PC-9 (cell line): ENCODE data around the gene PSMD1. TPM values are rescaled to one million over a fixed set of nuclear protein-coding genes. Genes with fewer than 3 reads are reported as not detected.

Source experiments
- BruUV-seq: library from RNA; stranded (reverse); fragments of 400-500 nt; replicated peaks from 2 replicates; lab custom pipeline; 2021; lab: Mats Ljungman, UMichigan
- CTCF ChIA-PET: fragments of 300-600 bp; sonication (Branson Sonifier 250); formaldehyde crosslinking; loops from one replicate; lab custom pipeline; 2022; ENCODE audit warnings: antibody characterized with exemption; lab: Charles Lee
- POLR2A ChIA-PET: fragments of 300-600 bp; sonication (Branson Sonifier 250); formaldehyde crosslinking; loops from one replicate; lab custom pipeline; 2022; ENCODE audit warnings: antibody characterized with exemption; ENCODE audit not compliant: unreplicated experiment; lab: Charles Lee
- DNase-seq, 2 experiments: peaks; one replicate each; pipeline versions ENCODE4 v3.0.0 to v3.0.0-alpha.2; 2015 to 2022; ENCODE audit warnings: mixed read lengths in 1 of 2
- H2AFZ ChIP-seq: fragments of 200-600 bp; sonication (generic); 2 replicates; pipeline ENCODE4 v1.8.1; 2017; ENCODE audit warnings: antibody characterized with exemption
- H3F3A ChIP-seq: fragments of 200-600 bp; sonication (generic); 2 replicates; pipeline ENCODE4 v1.8.1; 2017; ENCODE audit warnings: antibody characterized with exemption, mild to moderate bottlenecking, low read depth; ENCODE audit not compliant: insufficient read depth
- H3K27ac ChIP-seq: fragments of 200-600 bp; sonication (generic); 2 replicates; pipeline ENCODE4 v1.6.1; 2016; ENCODE audit warnings: mixed run types
- H3K27me3 ChIP-seq: fragments of 200-600 bp; sonication (generic); 2 replicates; pipeline ENCODE4 v1.6.1; 2016; ENCODE audit warnings: low read depth, mixed run types; ENCODE audit not compliant: insufficient read depth
- H3K36me3 ChIP-seq: fragments of 200-600 bp; sonication (generic); 2 replicates; pipeline ENCODE4 v1.6.1; 2016; ENCODE audit warnings: low read depth, mixed run types
- H3K4me1 ChIP-seq: fragments of 200-600 bp; sonication (generic); replicated peaks from 2 replicates; pipeline ENCODE4 v1.6.1; 2016; ENCODE audit warnings: mixed run types; ENCODE audit not compliant: insufficient read depth
- H3K4me2 ChIP-seq: fragments of 200-600 bp; sonication (generic); 2 replicates; pipeline ENCODE4 v1.6.1; 2017; ENCODE audit warnings: mixed run types
- H3K4me3 ChIP-seq: fragments of 200-600 bp; sonication (generic); 2 replicates; pipeline ENCODE4 v1.6.1; 2016; ENCODE audit warnings: mixed run types
- H3K79me2 ChIP-seq: fragments of 200-600 bp; sonication (generic); 2 replicates; pipeline ENCODE4 v1.6.1; 2017; ENCODE audit warnings: low read depth, mixed run types
- H3K9me2 ChIP-seq: fragments of 200-600 bp; sonication (generic); 2 replicates; pipeline ENCODE4 v1.8.1; 2017; ENCODE audit warnings: mild to moderate bottlenecking; ENCODE audit not compliant: insufficient read depth
- H3K9me3 ChIP-seq: fragments of 200-600 bp; sonication (generic); 2 replicates; pipeline ENCODE4 v1.8.1; 2016; ENCODE audit warnings: low read depth; ENCODE audit not compliant: insufficient read depth
- H4K20me1 ChIP-seq: fragments of 200-600 bp; sonication (generic); 2 replicates; pipeline ENCODE4 v1.8.1; 2017; ENCODE audit not compliant: insufficient read depth
- EZH2 ChIP-seq: fragments of 200-600 bp; sonication (generic); IDR thresholded peaks from 2 replicates; pipeline ENCODE4 v1.8.0; 2017; ENCODE audit warnings: antibody characterized with exemption, low read depth
- intact Hi-C: fragments of 100-400 bp; cut with micrococcal nuclease; formaldehyde crosslinking; loops from one replicate; pipeline ENCODE4 v1.10.0; 2022; ENCODE audit not compliant: unreplicated experiment
- total RNA-seq: library from RNA; stranded (reverse); gene quantifications from 2 replicates; pipeline ENCODE4 v1.2.3, GENCODE V29; 2021
- TF ChIP-seq, protein P1 (sequence below): fragments of 200-600 bp; sonication (generic); conservative IDR thresholded peaks from 2 replicates; pipeline ENCODE4 v1.6.1; 2017; ENCODE audit warnings: mixed run types, antibody characterized with exemption, mild to moderate bottlenecking, moderate library complexity

PSMD1 gene
- total RNA-seq, 1 experiment from 2014 or later: 119 TPM

DNA sequence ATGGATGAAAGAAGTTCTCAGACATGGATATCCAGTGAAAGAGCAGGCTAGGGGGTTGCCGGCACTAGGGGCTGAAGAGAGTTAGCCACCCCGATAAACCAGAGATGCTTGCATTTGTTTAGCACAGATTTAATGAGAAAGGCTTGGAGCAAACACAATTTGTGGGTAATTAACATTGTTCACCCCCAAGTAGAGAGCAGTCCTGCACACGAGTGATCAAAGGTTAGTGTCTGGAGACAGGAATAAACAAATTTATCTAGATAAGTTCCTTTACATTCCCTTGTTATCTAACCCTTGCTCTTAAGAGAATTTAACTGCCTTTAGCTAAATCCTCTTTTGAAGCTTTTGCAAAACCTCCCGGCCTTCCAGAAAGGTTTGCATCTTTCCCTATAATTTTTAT is 44.3 kb downstream of the PSMD1 start:
- Histone ChIP-seq H3K27me3 (no peaks in the 10 kb centered on the region), H3K4me1 (no peaks in the 10 kb centered on the region), H3F3A (peaks cover 24% of the 10 kb centered on the region), H3K79me2 (no peaks in the 10 kb centered on the region; the same call in none of the 2 replicates), H2AFZ (no peak overlapping the region), H3K4me2 (no peak overlapping the region), H3K36me3 (peaks cover 29% of the 10 kb centered on the region), H3K9me2 (no peaks in the 10 kb centered on the region), H3K27ac (no peak overlapping the region), H3K4me3 (no peak overlapping the region), H3K9me3 (peaks cover 7% of the 10 kb centered on the region; the same call in 1 of the 2 replicates), H4K20me1 (0 out of 2 replicates have a peak, but pooled peaks cover 5% of the 10 kb centered on the region)
- no TSS peak for BruUV-seq
- no peak for TF ChIP-seq EZH2
- TF ChIP-seq, protein P1, sequence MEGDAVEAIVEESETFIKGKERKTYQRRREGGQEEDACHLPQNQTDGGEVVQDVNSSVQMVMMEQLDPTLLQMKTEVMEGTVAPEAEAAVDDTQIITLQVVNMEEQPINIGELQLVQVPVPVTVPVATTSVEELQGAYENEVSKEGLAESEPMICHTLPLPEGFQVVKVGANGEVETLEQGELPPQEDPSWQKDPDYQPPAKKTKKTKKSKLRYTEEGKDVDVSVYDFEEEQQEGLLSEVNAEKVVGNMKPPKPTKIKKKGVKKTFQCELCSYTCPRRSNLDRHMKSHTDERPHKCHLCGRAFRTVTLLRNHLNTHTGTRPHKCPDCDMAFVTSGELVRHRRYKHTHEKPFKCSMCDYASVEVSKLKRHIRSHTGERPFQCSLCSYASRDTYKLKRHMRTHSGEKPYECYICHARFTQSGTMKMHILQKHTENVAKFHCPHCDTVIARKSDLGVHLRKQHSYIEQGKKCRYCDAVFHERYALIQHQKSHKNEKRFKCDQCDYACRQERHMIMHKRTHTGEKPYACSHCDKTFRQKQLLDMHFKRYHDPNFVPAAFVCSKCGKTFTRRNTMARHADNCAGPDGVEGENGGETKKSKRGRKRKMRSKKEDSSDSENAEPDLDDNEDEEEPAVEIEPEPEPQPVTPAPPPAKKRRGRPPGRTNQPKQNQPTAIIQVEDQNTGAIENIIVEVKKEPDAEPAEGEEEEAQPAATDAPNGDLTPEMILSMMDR: no peak
- DNase-seq: no peak
- ChIA-PET CTCF (no interaction called here), POLR2A (no interaction called here)
- intact Hi-C loops: no loop called here

DNA sequence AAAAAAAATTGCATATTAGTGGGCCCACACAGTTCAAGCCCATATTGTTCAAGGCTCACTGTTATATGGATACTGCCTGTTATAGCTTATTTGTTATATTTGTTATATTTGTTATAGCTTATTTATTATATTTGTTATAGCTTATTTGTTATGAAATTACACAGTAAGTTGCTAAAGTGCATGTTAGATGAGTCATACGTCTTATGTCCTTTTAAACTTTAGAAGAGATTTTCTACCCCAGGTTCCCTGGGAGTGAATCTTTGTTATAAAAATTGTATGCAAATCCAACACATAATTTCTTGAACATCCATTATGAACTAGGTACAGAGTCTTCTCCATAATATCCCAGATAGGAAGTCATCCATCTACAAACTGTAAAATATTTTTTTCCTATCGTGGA is 46.1 kb downstream of the PSMD1 start:
- Histone ChIP-seq H3K9me3 (peaks cover 7% of the 10 kb centered on the region; the same call in 1 of the 2 replicates), H3K4me1 (no peaks in the 10 kb centered on the region), H3K27me3 (no peaks in the 10 kb centered on the region), H3K27ac (no peak overlapping the region), H3K79me2 (no peaks in the 10 kb centered on the region; the same call in none of the 2 replicates), H3K36me3 (peaks cover 26% of the 10 kb centered on the region), H3K4me2 (no peak overlapping the region), H4K20me1 (peaks cover 5% of the 10 kb centered on the region; the same call in 1 of the 2 replicates), H3K9me2 (no peaks in the 10 kb centered on the region), H3K4me3 (no peak overlapping the region), H2AFZ (no peak overlapping the region), H3F3A (peaks cover 27% of the 10 kb centered on the region)
- ChIA-PET POLR2A (no interaction called here), CTCF (interaction anchor here (0.5 to 1.0 kb wide), 2 partner anchors 18 to 456 kb away, joined by 3 read pairs; no protein-coding TSS in a partner anchor)
- intact Hi-C loops: no loop called here
- TF ChIP-seq, protein P1: no peak
- no peak for TF ChIP-seq EZH2
- DNase-seq: no peak
- BruUV-seq: no TSS peak

DNA sequence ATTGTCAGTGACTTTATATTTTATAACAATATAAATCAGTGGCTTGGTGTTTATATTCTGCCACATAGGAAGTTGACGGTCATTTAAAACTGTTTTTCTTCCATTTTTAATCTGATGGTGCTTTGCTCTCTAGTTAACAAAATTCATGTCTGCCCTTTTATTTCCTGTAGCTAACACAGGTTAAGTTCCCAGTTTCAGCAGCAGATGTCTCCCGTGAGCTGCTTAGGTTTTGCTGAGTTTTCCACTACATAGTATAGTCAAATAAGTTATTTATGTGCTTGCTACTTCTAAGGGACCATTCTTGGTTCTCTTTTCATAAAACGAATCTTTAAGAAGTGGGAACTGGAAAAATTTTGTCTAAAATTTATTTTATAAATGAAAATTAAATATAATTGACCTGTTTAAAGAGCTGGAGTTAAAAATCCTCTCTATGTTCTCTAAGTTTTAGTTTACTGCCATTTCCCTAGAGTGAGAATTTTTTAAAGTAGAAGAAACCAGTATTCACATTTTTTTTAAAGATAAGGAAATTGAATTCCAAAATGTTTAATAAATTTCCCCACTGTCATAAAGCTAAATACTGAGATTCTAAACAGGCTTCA is 47.5 kb downstream of the PSMD1 start:
- Histone ChIP-seq H3K4me2 (no peak overlapping the region), H3K27ac (no peak overlapping the region), H3K4me3 (no peak overlapping the region), H3K9me3 (peaks cover 7% of the 10 kb centered on the region; the same call in 1 of the 2 replicates), H2AFZ (no peak overlapping the region), H4K20me1 (peaks cover 5% of the 10 kb centered on the region; the same call in 1 of the 2 replicates), H3K79me2 (no peaks in the 10 kb centered on the region; the same call in 1 of the 2 replicates), H3F3A (peaks cover 27% of the 10 kb centered on the region), H3K36me3 (peaks cover 20% of the 10 kb centered on the region), H3K27me3 (no peaks in the 10 kb centered on the region), H3K9me2 (no peaks in the 10 kb centered on the region), H3K4me1 (no peaks in the 10 kb centered on the region)
- intact Hi-C loops: loop anchor here (1.0 to 2.0 kb wide), 3 partner anchors 123 to 348 kb away; no protein-coding TSS in a partner anchor
- TF ChIP-seq EZH2: no peak
- TF ChIP-seq, protein P1: peak; percentile 71
- CTCF ChIA-PET: interaction anchor here (0.5 to 1.4 kb wide), 2 partner anchors 348 to 351 kb away, joined by 4 to 5 read pairs; no protein-coding TSS in a partner anchor
- BruUV-seq: no TSS peak
- peak in 1 of 2 experiments; percentile 31 for DNase-seq
- POLR2A ChIA-PET: interaction anchor here (0.7 kb wide), 1 partner anchor 178 kb away, joined by 8 read pairs; no protein-coding TSS in a partner anchor
